ENCODE measurements around the gene TLR10.

GRCh38 chr4:38832206-38832605 lies 49.4 kb upstream of the TLR10 start:
- TF ChIP-seq POLR2A (IDR thresholded peaks at IDR 0.05; ENCODE audit: extremely low read depth, insufficient read length) (no peak), CTCF (IDR thresholded peaks at IDR 0.05; ENCODE audit: low read depth, low read length) (no peak)

Data from NB4 (cell line).